ENCODE results near the gene NEUROG3. TPM values are rescaled to one million over a fixed set of nuclear protein-coding genes. Genes with fewer than 3 reads are reported as not detected.

NEUROG3 gene
- total and polyA plus RNA-seq, 2 of the 13 experiments (the other 11 are each of a cell fraction or from before 2014, with no cell fraction given), result not detected

GRCh38 chr10:69568472-69569395, 4.5 kb downstream of the NEUROG3 start:
- Histone ChIP-seq H3K4me3 (replicated peaks in 1 of 3; ENCODE audit: insufficient read depth in 1 of 3, low read depth in 2 of 3, low read length in 3 of 3) (no peak overlapping the region), H3K79me2 (ENCODE audit: insufficient read depth, low read length) (no peaks in the 10 kb centered on the region), H3K4me2 (ENCODE audit: low read depth, low read length) (no peak overlapping the region), H3K9ac (ENCODE audit: insufficient read depth, low read depth, low read length) (no peak overlapping the region), H2AFZ (ENCODE audit: low read length) (no peak overlapping the region), H4K20me1 (ENCODE audit: insufficient read depth, low read length) (no peaks in the 10 kb centered on the region), H3K9me3 (ENCODE audit: low read length) (no peaks in the 10 kb centered on the region), H3K27ac (ENCODE audit: extremely low read length, insufficient read depth, low read length) (no peak overlapping the region), H3K36me3 (replicated peaks in 1 of 2; ENCODE audit: control insufficient read depth in 1 of 2, insufficient read depth in 2 of 2, low read length in 2 of 2) (no peaks in the 10 kb centered on the region), H3K27me3 (ENCODE audit: control insufficient read depth in 1 of 2, insufficient read depth in 2 of 2, low read length in 2 of 2) (peaks cover 6 to 50% of the 10 kb centered on the region in 2 experiments), H3K4me1 (ENCODE audit: insufficient read depth, low read length) (no peaks in the 10 kb centered on the region)
- ChIA-PET CTCF (ENCODE audit: low intra/inter-chr PET ratio, low total read pairs) (no interaction called here), POLR2A (no interaction called here)
- in situ Hi-C loops (cut with HindIII; ENCODE audit: extremely low pct_ligation_motif_present, low pct_unique_long_range_greater_than_20kb) (no loop called here), intact Hi-C loops (cut with micrococcal nuclease; ENCODE audit: unreplicated experiment) (no loop called here)
- no peak for FAIRE-seq
- 34% methylated on average over 40 of the region's 41 CpGs for WGBS (ENCODE audit: low lambda C conversion rate)
- no peak for TF ChIP-seq RORA (CRISPR knock-in tag; IDR thresholded peaks at IDR 0.05)
- no peak for TF ChIP-seq TSC22D2 (CRISPR knock-in tag; IDR thresholded peaks at IDR 0.05; ENCODE audit: borderline replicate concordance)
- TF ChIP-seq PAF1 (CRISPR knock-in tag; IDR thresholded peaks at IDR 0.05), result no peak
- no peak for TF ChIP-seq HOXA7 (CRISPR knock-in tag; IDR thresholded peaks at IDR 0.05)
- TF ChIP-seq ZBTB7A (CRISPR knock-in tag; IDR thresholded peaks at IDR 0.05), result no peak
- no TSS peak for BruUV-seq (replicated peaks)
- no peak for ATAC-seq
- no peak for DNase-seq (ENCODE audit: low spot score)

DNA sequence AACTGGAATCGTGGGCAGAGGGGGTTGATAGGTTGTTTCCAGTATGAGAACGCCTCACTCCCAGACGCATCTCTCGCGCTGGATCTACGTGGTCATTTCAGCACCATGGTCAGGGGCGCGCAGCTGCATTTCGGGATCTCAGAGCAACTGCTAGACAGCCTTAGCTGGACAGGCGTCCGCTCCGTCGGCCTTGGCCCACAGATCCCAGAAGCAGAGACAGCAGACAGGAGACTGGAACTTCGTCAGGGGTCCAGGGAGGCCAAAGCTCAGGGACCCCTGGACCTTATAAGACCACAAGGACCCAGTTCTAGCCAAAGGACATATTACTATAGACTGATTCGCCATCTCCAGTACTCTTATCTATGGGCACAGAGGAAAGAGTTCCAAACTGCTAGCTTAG, 5.3 kb downstream of the NEUROG3 start:
- Histone ChIP-seq H3K36me3 (replicated peaks in 1 of 2; ENCODE audit: control insufficient read depth in 1 of 2, insufficient read depth in 2 of 2, low read length in 2 of 2) (no peaks in the 10 kb centered on the region), H3K27ac (ENCODE audit: extremely low read length, insufficient read depth, low read length) (no peak overlapping the region), H3K9ac (ENCODE audit: insufficient read depth, low read depth, low read length) (no peak overlapping the region), H3K4me1 (ENCODE audit: insufficient read depth, low read length) (no peaks in the 10 kb centered on the region), H3K79me2 (ENCODE audit: insufficient read depth, low read length) (no peaks in the 10 kb centered on the region), H4K20me1 (ENCODE audit: insufficient read depth, low read length) (no peaks in the 10 kb centered on the region), H2AFZ (ENCODE audit: low read length) (no peak overlapping the region), H3K4me2 (ENCODE audit: low read depth, low read length) (no peak overlapping the region), H3K4me3 (replicated peaks in 1 of 3; ENCODE audit: insufficient read depth in 1 of 3, low read depth in 2 of 3, low read length in 3 of 3) (no peak overlapping the region), H3K9me3 (ENCODE audit: low read length) (no peaks in the 10 kb centered on the region), H3K27me3 (ENCODE audit: control insufficient read depth in 1 of 2, insufficient read depth in 2 of 2, low read length in 2 of 2) (peaks cover 6 to 42% of the 10 kb centered on the region in 2 experiments)
- FAIRE-seq (no peak), DNase-seq (ENCODE audit: low spot score) (peak; percentile 6), ATAC-seq (peak; percentile 56; the same call in 2 of the 3 replicates)
- CTCF ChIA-PET (ENCODE audit: low intra/inter-chr PET ratio, low total read pairs), result no interaction called here
- in situ Hi-C loops (cut with HindIII; ENCODE audit: extremely low pct_ligation_motif_present, low pct_unique_long_range_greater_than_20kb), result no loop called here
- WGBS (ENCODE audit: low lambda C conversion rate), result no CpG with 5 or more reads among the region's 15 CpGs
- BruUV-seq (replicated peaks), result no TSS peak
- intact Hi-C loops (cut with micrococcal nuclease; ENCODE audit: unreplicated experiment), result no loop called here
- POLR2A ChIA-PET, result no interaction called here
- TF ChIP-seq ZNF879 (CRISPR knock-in tag; IDR thresholded peaks at IDR 0.05) (no peak), REST (IDR thresholded peaks at IDR 0.05; ENCODE audit: borderline replicate concordance in 1 of 2, low read depth in 1 of 2, low read length in 2 of 2) (peak; percentile 90 to 95), ARID4A (CRISPR knock-in tag; IDR thresholded peaks at IDR 0.05; ENCODE audit: borderline replicate concordance) (no peak), ZNF549 (CRISPR knock-in tag; IDR thresholded peaks at IDR 0.05) (no peak)
